MG63 (cell line): ENCODE measurements around the gene GGACT. TPM values are rescaled to one million over a fixed set of nuclear protein-coding genes. Genes with fewer than 3 reads are reported as not detected.

Source experiments
- DNase-seq: peaks from one replicate; pipeline ENCODE4 v3.0.0-alpha.2; 2020
- H3K27me3 ChIP-seq: fragments of 250-450 bp; sonication (Bioruptor Pico); 2 replicates; pipeline ENCODE4 v1.5.1; 2020; ENCODE audit warnings: mild to moderate bottlenecking, moderate library complexity
- H3K36me3 ChIP-seq: fragments of 250-450 bp; sonication (Bioruptor Pico); 2 replicates; pipeline ENCODE4 v1.5.1; 2020; ENCODE audit warnings: mild to moderate bottlenecking, moderate library complexity
- H3K4me3 ChIP-seq: fragments of 250-450 bp; sonication (Bioruptor Pico); 2 replicates; pipeline ENCODE4 v1.5.1; 2020; ENCODE audit warnings: mild to moderate bottlenecking, moderate library complexity
- H3K9me3 ChIP-seq: fragments of 250-450 bp; sonication (Bioruptor Pico); 2 replicates; pipeline ENCODE4 v1.5.1; 2020; ENCODE audit warnings: mild to moderate bottlenecking, moderate library complexity
- total RNA-seq: library from RNA; depleted of rRNA; stranded (reverse); fragments of >200 nt; shearing (Covaris generic); gene quantifications from 2 replicates; pipeline ENCODE4 v1.2.3, GENCODE V29; 2014; ENCODE audit warnings: low replicate concordance

GGACT gene
- total RNA-seq, 1 experiment from 2014 or later, result 4.9 TPM

DNA sequence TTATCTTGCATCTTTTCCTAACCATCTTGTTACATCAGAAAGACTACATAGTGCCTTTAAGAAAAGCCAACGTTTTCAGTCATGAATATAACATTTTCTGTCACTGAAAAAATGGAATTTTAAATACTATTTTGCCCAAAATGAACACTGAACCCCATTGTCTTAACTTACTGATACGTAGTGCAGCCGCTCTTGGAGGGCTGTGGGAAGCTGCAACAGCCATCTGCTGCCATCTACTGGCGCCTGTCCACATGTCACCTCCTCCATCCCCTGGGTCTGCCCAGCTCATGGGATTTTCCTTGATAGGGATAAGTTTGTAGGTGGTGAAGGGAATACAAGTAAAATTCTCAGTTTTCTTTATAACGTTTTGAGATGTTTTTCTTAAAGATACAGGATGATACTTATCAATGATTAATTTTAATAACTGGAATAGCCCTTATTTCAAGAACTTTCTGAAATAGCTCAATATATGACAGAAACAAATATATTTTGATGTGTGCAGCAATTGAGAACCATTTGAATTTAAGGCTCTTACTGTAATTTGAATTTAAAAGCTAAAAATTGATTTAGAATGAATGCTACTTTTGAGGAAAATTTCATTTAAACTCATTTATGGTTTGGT, 73.7 kb downstream of the GGACT start:
- Histone ChIP-seq H3K9me3 (no peaks in the 10 kb centered on the region), H3K27me3 (no peaks in the 10 kb centered on the region), H3K4me3 (no peak overlapping the region), H3K36me3 (no peaks in the 10 kb centered on the region)
- peak; percentile 58 for DNase-seq

DNA sequence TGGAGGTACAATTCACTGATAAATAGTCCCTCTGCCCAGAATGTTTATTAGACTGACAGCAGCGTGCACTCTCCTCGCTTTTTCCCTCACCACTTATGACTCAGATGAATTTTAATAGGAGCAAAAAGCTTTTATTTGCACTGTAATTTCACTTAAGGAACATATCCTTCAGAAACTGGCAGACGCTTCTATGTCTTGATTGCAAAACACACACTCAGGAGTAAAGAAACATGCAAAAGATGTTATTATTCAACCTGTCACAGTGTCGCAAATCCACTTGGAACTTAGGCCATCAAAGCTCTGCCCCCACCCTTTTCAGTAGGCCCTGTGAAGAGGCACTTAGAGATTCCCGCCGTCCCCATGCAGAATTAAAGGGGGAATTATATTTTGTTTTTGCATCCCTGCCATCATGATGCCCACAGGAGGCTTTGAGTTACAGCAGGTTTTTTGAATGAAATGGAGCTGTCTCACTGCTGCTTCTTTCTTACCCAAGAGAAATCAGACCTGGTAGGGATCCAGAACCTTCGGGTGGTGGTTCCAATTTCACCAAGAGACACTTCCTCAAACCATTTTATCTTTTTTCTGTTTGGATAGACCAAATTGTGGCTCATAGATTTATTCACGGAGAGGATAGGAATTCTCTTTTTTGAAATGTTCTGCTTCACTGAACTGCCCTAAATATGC, 74.5 kb downstream of the GGACT start:
- Histone ChIP-seq H3K27me3 (no peaks in the 10 kb centered on the region), H3K4me3 (no peak overlapping the region), H3K9me3 (no peaks in the 10 kb centered on the region), H3K36me3 (no peaks in the 10 kb centered on the region)
- no peak for DNase-seq

DNA sequence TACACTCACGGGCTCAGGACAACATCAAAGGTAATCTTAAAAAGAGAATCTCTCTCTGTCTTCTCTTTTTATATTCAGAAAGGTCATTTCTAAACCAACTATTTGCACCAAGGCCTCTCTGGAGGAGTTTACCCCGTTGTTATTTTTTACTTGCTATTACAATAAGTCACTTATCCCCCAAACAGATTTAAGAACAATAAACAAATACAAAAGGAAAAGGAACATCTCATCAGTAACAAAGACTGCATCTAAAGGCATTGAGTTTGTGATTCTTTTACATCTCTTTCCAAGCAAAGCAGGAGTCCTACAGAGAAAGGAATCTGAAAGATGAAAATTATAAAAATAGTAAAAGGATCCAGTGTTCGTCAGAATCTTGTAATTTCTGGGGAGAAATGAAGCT, 75.4 kb downstream of the GGACT start:
- no peak overlapping the region for H3K4me3 ChIP-seq
- H3K36me3 ChIP-seq, result no peaks in the 10 kb centered on the region
- H3K27me3 ChIP-seq, result no peaks in the 10 kb centered on the region
- DNase-seq, result no peak
- H3K9me3 ChIP-seq, result no peaks in the 10 kb centered on the region

DNA sequence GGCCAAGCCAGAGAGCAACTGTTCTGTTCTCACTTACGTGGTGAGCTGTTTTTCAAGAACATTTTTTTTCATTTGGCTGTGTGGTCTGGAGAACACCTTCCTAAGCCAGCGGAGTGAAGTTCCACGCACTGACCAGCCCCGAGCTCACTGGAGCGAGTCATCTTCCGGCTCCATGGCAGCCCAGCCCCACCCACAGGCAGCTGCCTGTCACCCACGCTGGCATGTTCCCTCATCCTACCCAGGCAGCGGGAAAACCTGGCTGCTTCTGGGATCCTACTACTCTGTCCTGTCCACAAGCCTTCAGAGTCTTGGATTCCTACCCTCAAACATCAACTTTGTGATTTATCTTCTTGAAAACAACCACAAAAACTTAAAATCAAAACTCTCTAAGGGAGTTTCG, 76.2 kb downstream of the GGACT start:
- DNase-seq, result peak; percentile 12

DNA sequence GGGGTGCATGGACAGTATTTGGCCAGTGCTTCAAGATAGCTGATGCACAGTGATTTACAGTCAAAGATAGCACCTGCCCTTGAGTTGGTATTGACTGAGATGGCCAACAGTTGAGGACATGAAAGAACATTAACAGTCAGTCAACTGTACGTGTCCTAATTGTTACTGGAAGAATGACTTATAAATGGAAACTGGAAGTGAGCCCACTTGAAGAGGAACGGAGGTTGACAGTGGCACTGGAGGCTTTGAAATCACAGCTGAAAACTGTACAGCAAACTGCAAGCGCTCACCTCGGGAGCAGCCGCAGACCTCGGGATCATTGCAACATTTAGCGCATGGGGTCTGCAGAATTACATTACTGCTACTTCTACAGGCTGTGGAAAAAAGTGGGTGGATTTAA, 77.1 kb downstream of the GGACT start:
- H3K27me3 ChIP-seq, result no peaks in the 10 kb centered on the region
- H3K36me3 ChIP-seq, result no peaks in the 10 kb centered on the region
- DNase-seq, result no peak
- H3K4me3 ChIP-seq, result no peak overlapping the region
- H3K9me3 ChIP-seq, result no peaks in the 10 kb centered on the region

More for the DNA sequence above, 76.2 kb downstream of the GGACT start:
- Histone ChIP-seq H3K36me3 (no peaks in the 10 kb centered on the region), H3K4me3 (no peak overlapping the region), H3K9me3 (no peaks in the 10 kb centered on the region), H3K27me3 (no peaks in the 10 kb centered on the region)

DNA sequence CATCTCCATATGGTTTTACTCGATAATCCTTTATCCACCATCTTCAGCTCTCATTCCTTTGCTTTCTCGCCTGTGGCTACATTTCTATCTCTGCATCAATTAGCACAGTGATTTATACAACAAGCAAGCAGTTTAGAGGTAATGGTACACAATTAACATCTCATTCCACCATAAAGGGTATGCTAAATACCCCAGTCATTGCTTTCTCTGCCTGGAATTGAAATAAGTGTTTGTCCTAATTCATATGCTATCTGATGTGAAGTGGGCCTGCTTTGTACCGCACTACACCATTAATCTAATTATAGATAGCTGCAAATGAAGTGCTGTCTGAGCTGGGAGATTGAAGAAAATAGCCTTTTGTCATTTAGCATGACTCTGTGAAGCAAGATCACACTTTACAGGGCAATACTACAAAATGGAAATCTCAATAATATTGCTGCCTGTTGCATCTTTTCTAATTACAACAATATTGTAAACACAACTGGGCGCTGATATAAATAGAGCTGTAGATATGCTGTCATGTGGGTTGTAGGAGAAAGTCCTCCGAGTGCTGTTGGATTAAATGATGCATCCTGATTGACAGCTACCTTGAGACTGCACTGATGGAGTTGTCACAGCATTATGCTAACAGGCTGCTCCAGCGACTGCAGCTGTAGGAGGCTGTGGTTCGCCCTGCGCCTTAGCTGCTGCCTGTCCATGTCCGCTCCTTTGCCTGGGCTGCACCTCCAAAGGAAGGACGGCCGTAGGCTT, 78.2 kb downstream of the GGACT start:
- no peaks in the 10 kb centered on the region for H3K36me3 ChIP-seq
- no peaks in the 10 kb centered on the region for H3K9me3 ChIP-seq
- no peak overlapping the region for H3K4me3 ChIP-seq
- no peak for DNase-seq
- H3K27me3 ChIP-seq, result no peaks in the 10 kb centered on the region

DNA sequence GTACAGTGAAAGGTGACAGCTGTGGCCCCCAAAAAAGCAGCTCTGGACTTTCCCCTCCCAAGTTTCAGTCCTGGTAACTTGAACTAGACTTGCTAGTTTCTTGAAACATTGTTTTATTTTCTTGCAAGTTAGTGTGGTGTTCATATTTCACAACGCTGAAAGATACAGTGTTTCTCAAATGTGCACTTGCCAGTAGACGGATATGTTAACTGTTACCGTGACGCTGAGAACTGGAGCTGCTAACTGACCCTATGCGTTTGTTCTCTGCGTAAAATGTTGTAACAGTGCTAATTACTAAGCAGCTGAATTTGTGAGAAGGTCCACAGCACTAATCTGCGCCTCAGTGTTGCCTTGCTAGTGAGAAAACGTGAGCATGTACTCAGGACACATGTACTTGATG, 79.6 kb downstream of the GGACT start:
- H3K36me3 ChIP-seq, result no peaks in the 10 kb centered on the region

DNA sequence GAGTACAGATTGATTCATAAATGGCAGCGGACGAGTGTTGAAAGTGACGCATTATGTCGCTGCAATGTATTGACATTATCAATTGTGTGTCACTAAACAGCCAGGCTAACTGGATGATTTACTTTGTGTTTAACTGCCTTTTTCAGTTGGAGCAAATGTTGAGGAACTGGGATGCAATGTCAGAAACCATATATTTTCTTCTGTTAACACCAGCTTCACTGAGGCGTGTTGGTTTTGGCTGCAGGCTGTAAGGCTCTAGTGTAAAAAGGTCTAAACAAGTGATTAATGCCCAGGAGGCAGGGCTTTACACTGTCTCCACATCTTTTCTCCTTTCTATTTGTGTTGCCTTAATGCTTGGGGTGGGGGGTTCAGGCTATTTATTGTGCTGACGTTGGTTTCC, 80.1 kb downstream of the GGACT start:
- Histone ChIP-seq H3K36me3 (no peaks in the 10 kb centered on the region), H3K4me3 (no peak overlapping the region), H3K27me3 (no peaks in the 10 kb centered on the region), H3K9me3 (no peaks in the 10 kb centered on the region)
- no peak for DNase-seq

More for the DNA sequence above, 79.6 kb downstream of the GGACT start:
- Histone ChIP-seq H3K4me3 (no peak overlapping the region), H3K9me3 (no peaks in the 10 kb centered on the region), H3K27me3 (no peaks in the 10 kb centered on the region)
- no peak for DNase-seq

DNA sequence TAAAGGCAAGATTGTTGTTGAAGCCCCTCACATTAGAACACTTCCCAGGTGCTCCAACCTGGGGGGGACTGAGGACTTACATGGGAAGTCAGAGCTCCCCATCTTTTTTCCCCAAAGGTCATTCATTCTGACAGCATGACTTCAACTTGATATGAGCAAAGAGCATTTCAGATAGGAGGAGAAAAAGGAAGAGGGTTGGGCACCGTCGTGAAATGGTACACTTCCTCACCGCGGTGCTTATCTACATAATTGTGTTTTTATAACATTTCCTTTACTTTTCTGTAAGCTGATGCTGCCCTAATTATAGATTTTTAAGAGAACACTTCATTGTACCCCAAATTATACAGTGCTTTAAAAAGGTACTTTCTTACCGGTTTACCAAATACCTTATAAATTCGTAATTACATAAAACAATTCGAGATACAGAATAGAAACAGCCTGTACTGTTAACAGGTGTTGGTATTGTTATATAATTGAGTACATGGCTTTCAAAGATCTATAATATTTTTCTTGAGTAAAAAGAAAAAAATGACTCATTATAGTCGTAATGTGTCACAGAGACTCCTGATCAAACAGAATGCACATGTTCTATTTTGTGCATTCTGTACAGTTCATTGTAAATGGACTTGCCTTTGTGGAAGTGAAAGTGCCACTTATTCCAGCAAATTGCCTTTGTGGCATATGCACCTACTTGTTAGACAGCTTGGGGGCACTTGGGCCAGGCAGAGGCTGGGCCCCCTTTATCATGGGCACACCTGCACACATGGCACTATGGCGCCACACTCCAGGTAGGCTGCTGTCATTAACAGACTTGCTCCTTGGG, 81.8 kb downstream of the GGACT start:
- Histone ChIP-seq H3K9me3 (no peaks in the 10 kb centered on the region), H3K27me3 (no peaks in the 10 kb centered on the region), H3K36me3 (no peaks in the 10 kb centered on the region), H3K4me3 (no peak overlapping the region)
- DNase-seq, result no peak

DNA sequence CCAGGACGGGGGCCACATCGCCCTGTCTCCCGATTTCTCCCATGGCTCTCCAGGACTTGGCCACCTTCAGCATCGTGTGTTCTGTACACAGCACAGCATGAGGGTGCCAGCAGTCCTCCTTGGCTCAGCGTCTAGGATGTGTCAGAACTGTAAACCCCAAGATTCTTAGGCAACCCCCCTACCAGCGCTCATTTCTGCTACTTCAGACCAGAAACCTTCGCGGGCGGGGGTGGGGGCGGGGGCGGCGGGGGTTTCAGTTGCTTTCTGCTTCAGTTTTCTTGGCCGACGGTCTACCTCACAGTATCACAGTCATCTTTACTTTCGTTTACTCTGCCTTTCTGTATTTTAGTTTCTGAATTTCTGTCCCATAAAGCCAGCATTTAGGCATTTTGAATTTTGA, 82.4 kb downstream of the GGACT start:
- Histone ChIP-seq H3K4me3 (no peak overlapping the region), H3K36me3 (no peaks in the 10 kb centered on the region), H3K27me3 (no peaks in the 10 kb centered on the region), H3K9me3 (no peaks in the 10 kb centered on the region)
- DNase-seq, result no peak

DNA sequence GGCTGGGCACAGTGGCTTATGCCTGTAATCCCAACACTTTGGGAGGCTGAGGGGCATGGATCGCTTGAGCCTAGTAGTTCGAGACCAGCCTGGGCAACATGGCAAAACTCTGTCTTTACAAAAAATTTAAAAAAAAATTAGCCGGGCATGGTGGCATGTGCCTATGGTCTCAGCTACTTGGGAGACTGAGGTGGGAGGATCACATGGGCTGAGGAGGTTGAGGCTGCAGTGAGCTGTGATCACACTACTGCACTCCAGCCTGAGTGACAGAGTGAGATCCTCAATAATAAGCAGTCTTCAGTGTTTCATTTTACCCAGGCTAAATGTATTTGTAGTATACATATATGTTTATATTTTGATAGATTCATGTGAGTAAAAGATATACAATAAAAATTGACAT, 85.0 kb downstream of the GGACT start:
- Histone ChIP-seq H3K36me3 (no peaks in the 10 kb centered on the region), H3K9me3 (no peaks in the 10 kb centered on the region), H3K27me3 (no peaks in the 10 kb centered on the region), H3K4me3 (no peak overlapping the region)
- DNase-seq, result no peak

DNA sequence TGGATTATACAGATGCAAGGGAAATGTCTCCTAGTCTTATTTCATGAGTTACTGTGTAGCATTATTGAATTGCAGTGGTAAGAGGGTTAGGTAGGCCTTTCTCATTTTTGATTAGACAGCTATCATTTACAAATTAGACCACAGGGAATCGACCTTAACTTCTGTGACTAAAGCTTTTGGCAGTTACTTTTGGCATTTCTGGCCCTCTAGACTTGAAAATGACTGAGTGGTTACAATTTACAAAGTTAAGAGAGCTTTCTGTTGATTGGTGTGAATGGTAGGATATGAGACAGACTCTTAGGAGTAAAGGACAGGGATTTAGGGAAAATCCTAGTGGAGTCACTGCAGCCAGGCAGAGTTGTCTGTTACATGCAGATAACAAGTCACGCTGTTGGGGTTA, 86.1 kb downstream of the GGACT start:
- Histone ChIP-seq H3K36me3 (no peaks in the 10 kb centered on the region), H3K9me3 (no peaks in the 10 kb centered on the region), H3K4me3 (no peak overlapping the region), H3K27me3 (no peaks in the 10 kb centered on the region)
- no peak for DNase-seq

DNA sequence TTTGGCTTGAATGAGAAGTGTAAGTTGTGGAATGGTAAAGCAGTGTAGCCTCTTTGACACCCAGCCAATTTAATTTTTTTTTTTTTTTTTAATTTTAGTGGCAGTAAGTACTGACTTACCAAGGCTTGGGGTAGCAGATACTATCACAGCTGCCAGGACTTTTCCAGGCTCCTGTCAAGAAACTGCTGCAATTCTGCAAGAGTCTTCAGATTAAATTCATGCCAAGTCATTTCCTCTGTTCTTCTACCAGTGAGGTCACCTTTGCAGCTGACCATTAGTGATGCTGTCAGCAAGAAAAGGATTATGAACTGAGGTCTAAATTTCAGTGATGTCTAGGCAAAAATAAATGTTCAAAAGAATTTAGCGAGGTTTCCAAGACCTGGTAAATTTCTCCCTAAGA, 91.2 kb downstream of the GGACT start:
- no peak overlapping the region for H3K4me3 ChIP-seq
- H3K27me3 ChIP-seq, result no peaks in the 10 kb centered on the region
- H3K36me3 ChIP-seq, result no peaks in the 10 kb centered on the region
- no peaks in the 10 kb centered on the region for H3K9me3 ChIP-seq
- no peak for DNase-seq

DNA sequence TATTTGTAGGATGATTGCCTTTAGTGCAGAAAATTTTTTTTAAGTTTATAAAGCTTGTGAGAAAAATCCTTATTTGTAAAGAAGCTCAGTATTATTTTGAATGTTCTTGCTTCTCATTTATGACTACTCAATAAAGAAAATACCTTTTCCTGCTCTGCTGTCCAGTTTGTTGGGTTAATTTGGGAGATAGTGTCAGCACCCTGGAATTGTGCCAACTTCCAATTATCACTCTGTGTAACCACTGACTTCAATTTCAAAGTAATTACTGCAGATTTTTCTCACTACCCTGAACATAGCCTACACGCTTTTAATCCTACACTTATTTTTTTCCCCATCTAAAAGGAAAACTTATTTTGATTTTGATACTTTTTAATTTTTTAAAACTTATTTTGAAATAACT, 93.1 kb downstream of the GGACT start:
- Histone ChIP-seq H3K27me3 (no peaks in the 10 kb centered on the region), H3K36me3 (no peaks in the 10 kb centered on the region), H3K4me3 (no peak overlapping the region), H3K9me3 (no peaks in the 10 kb centered on the region)
- no peak for DNase-seq

DNA sequence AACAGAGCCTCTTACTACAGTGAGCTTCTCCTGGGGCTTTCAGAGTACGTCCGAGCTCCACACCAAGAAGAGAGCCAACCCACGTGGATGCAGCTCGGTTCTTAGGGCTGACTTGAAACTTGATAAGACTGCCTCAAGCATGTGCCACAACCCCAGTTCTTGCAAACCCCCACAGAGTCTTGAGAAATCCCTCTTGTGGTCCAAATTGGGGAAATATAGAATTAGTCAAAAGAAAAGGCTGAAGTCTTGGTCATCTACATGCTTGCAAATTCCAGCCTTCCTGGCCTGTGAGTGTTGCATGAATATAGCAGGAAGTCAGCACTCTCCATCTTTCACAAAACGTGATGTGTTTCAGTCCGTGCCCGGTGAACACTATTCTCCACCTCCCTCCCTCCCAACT, 95.2 kb downstream of the GGACT start:
- DNase-seq, result no peak

DNA sequence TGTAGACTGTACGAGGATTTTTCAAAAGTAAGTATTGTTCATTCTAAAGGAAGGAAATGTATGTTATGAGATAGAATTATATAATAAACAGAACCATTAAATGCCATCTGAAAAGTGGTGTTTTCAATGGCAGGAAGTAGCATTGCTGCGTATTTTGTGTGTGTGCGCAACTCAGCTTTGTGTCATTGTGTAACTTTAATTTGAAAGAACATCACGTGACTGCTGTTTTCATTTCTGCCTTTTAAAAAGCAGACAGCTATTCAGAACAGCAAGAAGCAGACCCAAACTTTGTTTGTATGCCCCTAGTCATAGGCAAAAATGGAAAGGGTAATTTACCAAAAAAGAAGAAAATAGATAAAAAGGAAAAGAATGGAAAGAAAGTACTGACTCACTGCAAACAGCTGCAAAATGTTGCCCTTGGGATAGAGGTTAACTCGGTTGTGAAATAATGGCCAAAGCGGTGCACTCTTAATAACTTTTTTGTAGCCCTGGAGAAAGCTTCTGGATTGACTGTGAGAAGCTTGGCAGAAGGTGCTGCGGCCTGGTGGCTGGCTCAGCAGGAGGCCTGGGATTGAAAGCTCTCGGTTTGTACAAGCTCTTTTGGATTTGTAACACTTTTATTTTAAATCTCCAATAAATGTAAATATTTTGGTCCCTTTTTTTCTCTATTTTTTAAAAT, 97.3 kb downstream of the GGACT start:
- H3K27me3 ChIP-seq, result no peaks in the 10 kb centered on the region
- no peaks in the 10 kb centered on the region for H3K9me3 ChIP-seq
- peak; percentile 49 for DNase-seq
- no peak overlapping the region for H3K4me3 ChIP-seq
- no peaks in the 10 kb centered on the region for H3K36me3 ChIP-seq

More for the DNA sequence above, 95.2 kb downstream of the GGACT start:
- no peaks in the 10 kb centered on the region for H3K9me3 ChIP-seq
- no peaks in the 10 kb centered on the region for H3K36me3 ChIP-seq
- H3K4me3 ChIP-seq, result no peak overlapping the region
- H3K27me3 ChIP-seq, result no peaks in the 10 kb centered on the region
